Measurements from ENCODE around the gene PRRT3.
"Not testable (repeated sequence)": the region's sequence is repeated elsewhere in the genome, so short reads cannot be mapped to it uniquely, and the experiment has no call there.

The PRRT3 gene

GRCh38 chr3:9947025-9947995, 4.9 kb downstream of the PRRT3 start:
- DNase-seq (ENCODE audit: low read depth in 2 of 2) = no peak

- peak; percentile 70 to 81 for DNase-seq (ENCODE audit: low read depth in 2 of 2)
Observed at GRCh38 chr3:9946112-9947024, 5.8 kb downstream of the PRRT3 start.

- no peak for DNase-seq (ENCODE audit: low read depth in 2 of 2)
Observed at GRCh38 chr3:9945358-9945757, 6.8 kb downstream of the PRRT3 start.

DNA sequence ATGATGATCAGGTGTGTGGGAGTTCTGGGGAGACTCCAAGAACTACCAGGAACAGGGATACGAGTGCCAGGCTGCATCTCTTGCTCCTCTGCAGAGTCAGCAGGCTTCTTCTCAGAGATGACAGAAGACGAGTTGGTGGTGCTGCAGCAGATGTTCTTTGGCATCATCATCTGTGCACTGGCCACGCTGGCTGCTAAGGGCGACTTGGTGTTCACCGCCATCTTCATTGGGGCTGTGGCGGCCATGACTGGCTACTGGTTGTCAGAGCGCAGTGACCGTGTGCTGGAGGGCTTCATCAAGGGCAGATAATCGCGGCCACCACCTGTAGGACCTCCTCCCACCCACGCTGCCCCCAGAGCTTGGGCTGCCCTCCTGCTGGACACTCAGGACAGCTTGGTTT, 7.9 kb downstream of the PRRT3 start:
- no peak for DNase-seq (ENCODE audit: low read depth in 2 of 2)

DNA sequence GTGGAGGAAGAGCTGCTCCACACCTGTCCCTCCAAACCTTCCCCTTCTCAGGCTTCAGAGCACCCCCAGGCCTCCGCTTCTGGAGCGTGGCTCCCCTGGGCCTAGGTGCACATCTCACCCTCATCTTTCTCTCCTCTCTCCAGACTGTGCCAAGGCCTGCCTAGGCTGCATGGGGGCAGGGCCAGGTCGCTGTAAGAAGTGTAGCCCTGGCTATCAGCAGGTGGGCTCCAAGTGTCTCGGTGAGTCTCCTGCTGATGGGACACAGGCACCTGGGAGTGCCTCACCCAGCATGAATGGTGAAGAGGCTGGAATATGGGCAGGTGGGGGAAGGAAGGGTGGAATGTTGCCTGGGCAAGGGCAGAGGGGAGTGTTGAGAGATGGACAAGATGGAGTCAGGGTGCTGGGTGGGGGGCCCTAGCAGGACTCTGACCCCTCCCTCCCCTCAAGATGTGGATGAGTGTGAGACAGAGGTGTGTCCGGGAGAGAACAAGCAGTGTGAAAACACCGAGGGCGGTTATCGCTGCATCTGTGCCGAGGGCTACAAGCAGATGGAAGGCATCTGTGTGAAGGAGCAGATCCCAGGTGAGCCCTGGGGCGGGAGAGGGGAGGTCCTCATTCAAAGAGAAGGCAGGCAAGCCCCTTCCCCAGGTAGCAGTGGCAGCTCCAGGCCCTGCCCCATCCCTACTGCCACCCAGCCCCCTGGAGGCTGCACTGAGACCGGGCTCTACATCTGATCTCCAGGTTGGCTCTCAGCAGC, 9.1 kb downstream of the PRRT3 start:
- no peak for DNase-seq (ENCODE audit: low read depth in 2 of 2)

GRCh38 chr3:9942164-9942563, 10.0 kb downstream of the PRRT3 start:
- DNase-seq (ENCODE audit: low read depth in 2 of 2) = no peak

- no peak for DNase-seq (ENCODE audit: low read depth in 2 of 2)
Observed at GRCh38 chr3:9940746-9941145, 11.5 kb downstream of the PRRT3 start.

DNA sequence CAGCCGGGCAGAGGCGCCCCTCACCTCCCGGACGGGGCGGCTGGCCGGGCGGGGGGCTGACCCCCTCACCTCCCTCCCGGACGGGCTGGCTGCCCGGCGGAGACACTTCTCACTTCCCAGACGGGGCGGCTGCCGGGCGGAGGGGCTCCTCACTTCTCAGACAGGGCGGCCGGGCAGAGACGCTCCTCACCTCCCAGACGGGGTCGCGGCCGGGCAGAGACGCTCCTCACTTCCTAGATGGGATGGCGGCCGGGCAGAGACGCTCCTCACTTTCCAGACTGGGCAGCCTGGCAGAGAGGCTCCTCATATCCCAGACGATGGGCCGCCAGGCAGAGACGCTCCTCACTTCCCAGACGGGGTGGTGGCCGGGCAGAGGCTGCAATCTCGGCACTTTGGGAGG, 12.3 kb downstream of the PRRT3 start:
- DNase-seq (ENCODE audit: low read depth in 2 of 2) = not testable (repeated sequence)

DNA sequence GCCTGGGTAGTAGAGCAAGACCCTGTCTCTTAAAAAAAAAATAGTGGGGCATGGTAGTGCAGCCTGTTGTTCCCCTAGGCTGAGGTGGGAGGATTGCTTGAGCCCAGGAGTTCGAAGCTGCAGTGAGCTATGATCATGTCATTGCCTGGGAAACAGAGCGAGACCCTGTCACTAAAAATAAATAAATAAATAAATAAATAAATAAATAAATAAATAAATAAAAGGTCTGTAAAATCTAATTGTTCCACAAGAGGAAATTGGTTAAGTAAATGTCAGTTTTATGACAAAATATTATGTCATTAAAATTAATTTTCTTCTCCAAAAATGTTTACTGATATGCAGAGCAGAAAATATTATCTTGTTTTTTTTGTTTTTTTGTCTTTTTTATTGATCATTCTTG, 13.2 kb downstream of the PRRT3 start:
- DNase-seq (ENCODE audit: low read depth in 2 of 2) = no peak

DNA sequence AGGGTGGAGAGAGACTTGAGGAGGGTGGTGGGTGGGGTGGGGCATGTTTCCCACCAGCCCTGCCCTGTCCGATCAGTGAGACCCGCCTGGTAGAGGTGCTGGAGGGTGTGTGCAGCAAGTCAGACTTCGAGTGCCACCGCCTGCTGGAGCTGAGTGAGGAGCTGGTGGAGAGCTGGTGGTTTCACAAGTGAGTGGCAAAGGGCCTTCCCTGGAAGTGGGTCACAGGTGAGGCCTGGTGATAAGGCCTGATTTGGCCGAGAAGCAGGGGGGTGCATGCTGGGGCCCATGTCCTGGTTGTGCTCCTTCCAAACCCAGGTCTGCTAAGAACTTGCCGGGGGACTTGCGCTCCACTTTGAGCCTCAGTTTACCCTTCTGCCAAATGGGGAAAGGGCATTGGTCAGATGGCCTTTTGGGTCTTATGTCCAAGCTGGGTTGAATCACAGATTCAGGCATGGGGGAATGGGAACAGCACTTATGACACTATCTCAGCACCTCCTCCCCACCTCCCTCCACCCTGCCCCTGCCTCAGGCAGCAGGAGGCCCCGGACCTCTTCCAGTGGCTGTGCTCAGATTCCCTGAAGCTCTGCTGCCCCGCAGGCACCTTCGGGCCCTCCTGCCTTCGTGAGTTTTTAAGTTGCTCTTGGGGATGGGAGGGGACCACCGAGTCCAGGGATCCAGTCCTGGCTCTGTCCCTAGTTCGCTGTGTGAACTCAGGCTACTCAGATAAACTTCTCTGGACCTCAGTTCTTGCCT, 14.5 kb downstream of the PRRT3 start:
- no peak for DNase-seq (ENCODE audit: low read depth in 2 of 2)

DNA sequence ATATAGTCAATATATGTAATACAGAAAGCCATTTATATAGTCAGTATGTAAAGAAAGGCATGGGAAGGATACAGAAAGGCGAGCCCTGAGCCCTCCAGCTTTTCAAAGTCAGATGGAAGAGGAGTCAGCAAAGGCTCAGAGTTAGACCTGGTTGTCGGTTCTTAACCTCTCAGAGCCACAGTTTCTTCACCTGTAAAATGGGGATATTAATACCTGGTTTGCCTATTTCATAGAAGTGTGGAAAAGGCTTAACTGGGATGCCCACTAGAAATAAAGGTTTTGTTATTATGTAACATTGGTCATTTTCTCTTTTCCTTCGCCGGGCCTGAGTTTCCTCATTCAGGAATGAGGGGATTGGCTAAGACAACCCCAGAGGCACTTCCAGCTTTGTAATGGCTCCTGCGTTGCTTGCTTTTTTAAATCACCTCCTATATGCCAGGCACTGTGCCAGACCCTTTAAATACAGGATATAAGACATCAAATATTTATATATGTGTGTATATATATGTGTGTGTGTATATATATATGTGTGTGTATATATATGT, 16.2 kb downstream of the PRRT3 start:
- no peak for DNase-seq (ENCODE audit: low read depth in 2 of 2)

DNA sequence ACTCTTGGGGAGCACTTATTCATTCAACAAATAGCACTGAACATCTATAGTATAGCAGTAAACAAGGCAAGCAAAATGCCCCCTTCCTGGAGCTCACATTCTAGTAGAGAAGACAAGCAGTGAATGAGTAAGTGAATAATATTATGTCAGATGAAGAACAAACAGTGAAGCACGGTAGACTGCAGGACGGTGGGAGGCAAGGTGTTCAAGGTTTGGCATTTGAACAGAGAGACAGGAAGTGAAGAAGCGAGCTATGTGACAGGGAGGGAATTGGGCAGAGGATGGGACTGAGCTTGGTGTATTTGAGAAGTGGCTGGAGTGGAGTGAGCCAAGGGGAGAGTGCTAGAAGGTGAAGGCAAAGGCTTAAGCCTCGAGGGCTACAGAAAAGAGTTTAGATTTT, 17.2 kb downstream of the PRRT3 start:
- DNase-seq (ENCODE audit: low read depth in 2 of 2) = no peak

- DNase-seq (ENCODE audit: low read depth in 2 of 2) = no peak
Observed at GRCh38 chr3:9934235-9934621, 18.0 kb downstream of the PRRT3 start.

DNA sequence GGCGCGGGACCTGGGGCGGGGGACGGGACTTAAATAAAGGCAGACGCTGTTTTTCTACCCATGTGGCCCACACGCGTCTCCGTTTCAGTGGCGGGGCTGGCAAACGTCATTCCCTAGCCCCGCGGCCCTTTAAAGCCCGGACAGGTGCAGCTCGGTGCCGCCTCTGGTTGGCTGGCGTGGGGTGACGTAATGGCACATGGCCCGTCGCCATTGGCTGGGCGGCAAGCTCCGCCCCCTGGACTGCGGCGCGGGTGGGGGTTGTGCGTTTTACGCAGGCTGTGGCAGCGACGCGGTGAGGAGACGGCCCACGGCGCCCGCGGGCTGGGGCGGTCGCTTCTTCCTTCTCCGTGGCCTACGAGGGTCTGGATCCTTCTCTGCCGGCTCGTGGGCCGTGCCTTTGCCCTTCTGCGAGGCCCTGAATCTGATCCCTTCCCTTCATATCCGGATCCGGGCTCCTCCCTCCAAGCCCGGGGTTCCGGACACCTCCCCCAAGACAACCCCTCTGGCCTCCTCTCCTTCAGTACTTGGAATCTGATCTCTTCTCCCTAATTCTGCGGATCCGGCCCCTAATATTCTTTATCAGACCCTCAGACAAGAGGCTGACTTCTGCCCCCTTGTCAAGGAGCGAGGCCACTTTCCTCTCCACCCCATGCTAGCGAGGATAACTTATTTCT, 18.5 kb downstream of the PRRT3 start, which contains the start of gene CRELD1:
CRELD1 (plus strand) TSS at position 274 of the 674 bp plus-strand sequence. CDS start 605 bp downstream, outside the sequence.
- peak; percentile 93 to 96 for DNase-seq (ENCODE audit: low read depth in 2 of 2)

DNA sequence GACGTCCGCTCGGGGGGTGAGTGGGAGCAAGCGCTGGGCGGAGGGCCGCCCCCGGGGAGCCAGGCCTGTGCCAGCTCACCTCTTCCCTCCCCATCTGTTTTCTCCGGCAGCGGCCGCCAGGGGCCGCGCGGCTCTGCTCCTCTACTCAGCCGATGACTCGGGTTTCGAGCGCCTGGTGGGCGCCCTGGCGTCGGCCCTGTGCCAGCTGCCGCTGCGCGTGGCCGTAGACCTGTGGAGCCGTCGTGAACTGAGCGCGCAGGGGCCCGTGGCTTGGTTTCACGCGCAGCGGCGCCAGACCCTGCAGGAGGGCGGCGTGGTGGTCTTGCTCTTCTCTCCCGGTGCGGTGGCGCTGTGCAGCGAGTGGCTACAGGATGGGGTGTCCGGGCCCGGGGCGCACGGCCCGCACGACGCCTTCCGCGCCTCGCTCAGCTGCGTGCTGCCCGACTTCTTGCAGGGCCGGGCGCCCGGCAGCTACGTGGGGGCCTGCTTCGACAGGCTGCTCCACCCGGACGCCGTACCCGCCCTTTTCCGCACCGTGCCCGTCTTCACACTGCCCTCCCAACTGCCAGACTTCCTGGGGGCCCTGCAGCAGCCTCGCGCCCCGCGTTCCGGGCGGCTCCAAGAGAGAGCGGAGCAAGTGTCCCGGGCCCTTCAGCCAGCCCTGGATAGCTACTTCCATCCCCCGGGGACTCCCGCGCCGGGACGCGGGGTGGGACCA, 19.2 kb downstream of the PRRT3 start:
- peak; percentile 82 to 89 for DNase-seq (ENCODE audit: low read depth in 2 of 2)

GRCh38 chr3:9932535-9932842, 19.7 kb downstream of the PRRT3 start:
- DNase-seq (ENCODE audit: low read depth in 2 of 2) = no peak

- no peak for DNase-seq (ENCODE audit: low read depth in 2 of 2)
Observed at GRCh38 chr3:9930804-9931418, 21.3 kb downstream of the PRRT3 start.

DNA sequence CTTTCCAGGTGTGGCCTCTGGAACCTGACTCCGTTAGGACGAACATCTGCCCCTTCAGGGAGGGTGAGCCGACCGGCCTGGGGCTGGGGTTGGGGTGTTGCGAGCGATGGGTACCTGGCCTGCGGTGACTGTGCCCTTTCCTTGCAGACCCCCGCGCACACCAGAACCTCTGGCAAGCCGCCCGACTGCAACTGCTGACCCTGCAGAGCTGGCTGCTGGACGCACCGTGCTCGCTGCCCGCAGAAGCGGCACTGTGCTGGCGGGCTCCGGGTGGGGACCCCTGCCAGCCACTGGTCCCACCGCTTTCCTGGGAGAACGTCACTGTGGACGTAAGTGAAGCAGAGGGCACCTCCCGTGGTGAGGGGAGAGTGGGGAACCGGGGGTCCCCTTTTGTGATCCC, 24.1 kb downstream of the PRRT3 start:
- DNase-seq (ENCODE audit: low read depth in 2 of 2) = no peak
